H1 (cell line): ENCODE data around the gene VSIG2. TPM values are rescaled to one million over a fixed set of nuclear protein-coding genes. Genes with fewer than 3 reads are reported as not detected.

ENCODE experiments used
- CTCF ChIA-PET: fragments of 300-600 bp; sonication (Branson Sonifier 250); formaldehyde crosslinking; loops from one replicate; lab custom pipeline; 2021; ENCODE audit not compliant: partially characterized antibody; lab: Charles Lee
- POLR2A ChIA-PET: fragments of 300-600 bp; sonication (Branson Sonifier 250); formaldehyde crosslinking; loops from one replicate; lab custom pipeline; 2021; ENCODE audit warnings: inconsistent platforms; ENCODE audit not compliant: partially characterized antibody; lab: Charles Lee
- DNase-seq, 2 experiments: peaks; one replicate each; pipeline versions ENCODE4 v3.0.0 to v3.0.0-alpha.2; 2010 to 2022; ENCODE audit warnings: low spot score in 2 of 2, low read depth in 1 of 2, mixed read lengths in 1 of 2
- FAIRE-seq: peaks from 2 replicates; lab custom pipeline; 2011; peaks lifted over from hg19 to GRCh38; lab: Jason Lieb, UNC
- H2AFZ ChIP-seq: 2 replicates; pipeline ENCODE4 v1.8.1; 2012; ENCODE audit warnings: low read length, inconsistent platforms
- H2AK5ac ChIP-seq: 2 replicates; pipeline ENCODE4 v1.6.1; 2013; ENCODE audit warnings: low read depth, low read length
- H2BK120ac ChIP-seq: replicated peaks from 2 replicates; pipeline ENCODE3; 2013; ENCODE audit warnings: low read depth, low read length, inconsistent platforms
- H2BK12ac ChIP-seq: 2 replicates; pipeline ENCODE4 v1.6.1; 2013; ENCODE audit warnings: low read depth, low read length
- H2BK15ac ChIP-seq: 2 replicates; pipeline ENCODE4 v1.6.1; 2013; ENCODE audit warnings: low read length
- H2BK20ac ChIP-seq: 2 replicates; pipeline ENCODE4 v1.6.1; 2013; ENCODE audit warnings: low read length
- H2BK5ac ChIP-seq: 2 replicates; pipeline ENCODE4 v1.6.1; 2013; ENCODE audit warnings: low read depth, low read length
- H3K14ac ChIP-seq: 2 replicates; pipeline ENCODE4 v1.6.1; 2013; ENCODE audit warnings: inconsistent platforms; ENCODE audit not compliant: insufficient read length
- H3K18ac ChIP-seq: 2 replicates; pipeline ENCODE4 v1.6.1; 2013; ENCODE audit warnings: low read length; ENCODE audit errors: extremely low read depth
- H3K23ac ChIP-seq: 2 replicates; pipeline ENCODE4 v1.6.1; 2013; ENCODE audit warnings: inconsistent platforms; ENCODE audit not compliant: insufficient read length
- H3K23me2 ChIP-seq: 2 replicates; pipeline ENCODE4 v1.6.1; 2013; ENCODE audit warnings: low read depth, low read length
- H3K27ac ChIP-seq: 2 replicates; pipeline ENCODE4 v1.6.1; 2011; ENCODE audit warnings: low read depth, low read length, inconsistent platforms
- H3K27me3 ChIP-seq, 4 experiments: replicated peaks in 1 of 4; 1 replicate in 1 of 4; 2 replicates in 3 of 4; pipeline versions ENCODE4 v1.6.1 to v1.8.1; 2011 to 2013; ENCODE audit warnings: low read length in 3 of 4, mild to moderate bottlenecking in 3 of 4, inconsistent platforms in 2 of 4, mixed read lengths in 2 of 4, moderate library complexity in 1 of 4; ENCODE audit not compliant: control insufficient read depth in 3 of 4, insufficient read depth in 3 of 4; ENCODE audit errors: extremely low read depth in 1 of 4
- H3K36me3 ChIP-seq, 4 experiments: 2 replicates each; pipeline versions ENCODE4 v1.6.1 to v1.8.1; 2011 to 2013; ENCODE audit warnings: mild to moderate bottlenecking in 4 of 4, low read length in 3 of 4, moderate library complexity in 2 of 4, control low read depth in 1 of 4, inconsistent platforms in 1 of 4; ENCODE audit not compliant: insufficient read depth in 4 of 4, control insufficient read depth in 2 of 4
- H3K4ac ChIP-seq: replicated peaks from 2 replicates; pipeline ENCODE3; 2013; ENCODE audit warnings: low read length, low read depth, mixed read lengths, inconsistent platforms; ENCODE audit not compliant: insufficient read length
- H3K4me1 ChIP-seq, 4 experiments: replicated peaks in 1 of 4; 1 replicate in 1 of 4; 2 replicates in 3 of 4; pipeline versions ENCODE4 v1.6.1 to v1.8.1; 2011 to 2013; ENCODE audit warnings: low read length in 3 of 4, inconsistent platforms in 2 of 4, mixed read lengths in 1 of 4; ENCODE audit not compliant: insufficient read depth in 4 of 4, control insufficient read depth in 3 of 4
- H3K4me2 ChIP-seq, 2 experiments: 2 replicates each; pipeline versions ENCODE4 v1.6.1 to v1.8.1; 2011 to 2013; ENCODE audit warnings: low read depth in 2 of 2, low read length in 2 of 2, control low read depth in 1 of 2, inconsistent platforms in 1 of 2, mild to moderate bottlenecking in 1 of 2; ENCODE audit not compliant: insufficient read depth in 1 of 2
- H3K4me3 ChIP-seq, 4 experiments: fragments of 200-600, 300-600 bp in 1 of 4; sonication (generic), shearing (Covaris generic), sonication (Bioruptor Twin) in 1 of 4; 2 replicates each; pipeline versions ENCODE4 v1.5.1 to v1.8.1; 2011 to 2016; ENCODE audit warnings: low read length in 4 of 4, low read depth in 3 of 4, control low read depth in 2 of 4, inconsistent platforms in 2 of 4, mild to moderate bottlenecking in 2 of 4, mixed read lengths in 1 of 4, moderate library complexity in 1 of 4; ENCODE audit not compliant: insufficient read depth in 2 of 4; ENCODE audit errors: extremely low read depth in 1 of 4
- H3K56ac ChIP-seq: replicated peaks from 2 replicates; pipeline ENCODE3; 2013; ENCODE audit warnings: low read depth, mild to moderate bottlenecking, mixed read lengths, low read length, inconsistent platforms; ENCODE audit not compliant: insufficient read length
- H3K79me1 ChIP-seq: 2 replicates; pipeline ENCODE4 v1.6.1; 2013; ENCODE audit warnings: low read depth, low read length, control low read depth
- H3K79me2 ChIP-seq, 2 experiments: 2 replicates each; pipeline versions ENCODE4 v1.6.1 to v1.8.1; 2012 to 2013; ENCODE audit warnings: low read length in 2 of 2, mild to moderate bottlenecking in 2 of 2, inconsistent platforms in 1 of 2; ENCODE audit not compliant: insufficient read depth in 2 of 2, control insufficient read depth in 1 of 2
- H3K9ac ChIP-seq, 4 experiments: replicated peaks in 1 of 4; 1 replicate in 1 of 4; 2 replicates in 3 of 4; pipeline versions ENCODE4 v1.6.1 to v1.8.1; 2011 to 2013; ENCODE audit warnings: low read depth in 3 of 4, low read length in 3 of 4, control low read depth in 2 of 4, mild to moderate bottlenecking in 2 of 4, moderate library complexity in 2 of 4, inconsistent platforms in 1 of 4; ENCODE audit errors: extremely low read depth in 1 of 4
- H3K9me3 ChIP-seq, 2 experiments: 2 replicates each; pipeline versions ENCODE4 v1.6.1 to v1.8.1; 2012 to 2013; ENCODE audit warnings: mild to moderate bottlenecking in 2 of 2, moderate library complexity in 2 of 2, control low read depth in 1 of 2, inconsistent platforms in 1 of 2, low read depth in 1 of 2, low read length in 1 of 2, mixed read lengths in 1 of 2; ENCODE audit not compliant: insufficient read depth in 2 of 2
- H4K20me1 ChIP-seq, 2 experiments: replicated peaks in 1 of 2; 2 replicates each; pipeline versions ENCODE3 to v1.8.1; 2011 to 2013; ENCODE audit warnings: inconsistent platforms in 2 of 2, low read length in 2 of 2, mild to moderate bottlenecking in 1 of 2; ENCODE audit not compliant: insufficient read depth in 2 of 2, control insufficient read depth in 1 of 2
- H4K5ac ChIP-seq: 2 replicates; pipeline ENCODE4 v1.6.1; 2013; ENCODE audit warnings: low read length, low read depth, mixed read lengths, inconsistent platforms; ENCODE audit not compliant: insufficient read length
- H4K8ac ChIP-seq: 2 replicates; pipeline ENCODE4 v1.8.0; 2013; ENCODE audit warnings: mild to moderate bottlenecking, moderate library complexity, low read length, inconsistent platforms; ENCODE audit not compliant: insufficient read depth; ENCODE audit errors: extremely low read depth
- H4K91ac ChIP-seq: replicated peaks from 2 replicates; pipeline ENCODE3; 2013; ENCODE audit warnings: low read length, mixed read lengths, inconsistent platforms; ENCODE audit not compliant: insufficient read length
- ASH2L ChIP-seq: fragments of 200-600, 300-600 bp; sonication (generic); IDR thresholded peaks from one replicate; pipeline ENCODE4 v1.7.1; 2017; ENCODE audit warnings: low read length
- CBX8 ChIP-seq: fragments of 300-800, 300-1000 bp; sonication (generic); IDR thresholded peaks from 2 replicates; pipeline ENCODE4 v1.7.1; 2016; ENCODE audit warnings: low read depth, low read length, borderline replicate concordance
- EP300 ChIP-seq, 2 experiments: IDR thresholded peaks; 1 replicate in 1 of 2; 2 replicates in 1 of 2; pipeline ENCODE4 v1.6.1; 2011 to 2012; ENCODE audit warnings: low read depth in 2 of 2, low read length in 2 of 2, mild to moderate bottlenecking in 2 of 2, borderline replicate concordance in 1 of 2, inconsistent platforms in 1 of 2, moderate library complexity in 1 of 2
- EZH2 ChIP-seq: fragments of 200-600 bp; sonication (generic); IDR thresholded peaks from 2 replicates; pipeline ENCODE4 v1.7.1; 2012; ENCODE audit warnings: low read depth, mild to moderate bottlenecking, moderate library complexity, low read length, inconsistent platforms; ENCODE audit not compliant: severe bottlenecking
- JUN ChIP-seq: IDR thresholded peaks from 2 replicates; pipeline ENCODE4 v1.6.1; 2011; ENCODE audit warnings: low read depth, mild to moderate bottlenecking, improper control_type of control experiment, low read length
- KDM4A ChIP-seq: IDR thresholded peaks from one replicate; pipeline ENCODE4 v1.7.1; 2012; ENCODE audit warnings: low read depth, mild to moderate bottlenecking, moderate library complexity, low read length, inconsistent platforms; ENCODE audit not compliant: severe bottlenecking
- RAD21 ChIP-seq, 2 experiments: IDR thresholded peaks in 1 of 2; conservative IDR thresholded peaks in 1 of 2; 2 replicates each; pipeline ENCODE4 v1.6.1; 2011; ENCODE audit warnings: low read depth in 2 of 2, low read length in 2 of 2, improper control_type of control experiment in 1 of 2, inconsistent platforms in 1 of 2, mild to moderate bottlenecking in 1 of 2, moderate library complexity in 1 of 2
- RNF2 ChIP-seq: fragments of 200-900, 300-1000 bp; sonication (generic); IDR thresholded peaks from 2 replicates; pipeline ENCODE4 v1.7.1; 2016; ENCODE audit warnings: borderline replicate concordance, low read depth, mild to moderate bottlenecking, antibody characterized with exemption, low read length; ENCODE audit not compliant: poor library complexity, severe bottlenecking; ENCODE audit errors: missing control alignments
- SP1 ChIP-seq: IDR thresholded peaks from 2 replicates; pipeline ENCODE4 v1.6.1; 2011; ENCODE audit warnings: low read depth, low read length
- SUZ12 ChIP-seq: fragments of 200-600 bp; sonication (generic); IDR thresholded peaks from 2 replicates; pipeline ENCODE4 v1.6.1; 2012; ENCODE audit warnings: mild to moderate bottlenecking, inconsistent platforms, low read length, moderate library complexity, mixed read lengths
- WGBS, 2 experiments: shearing (Covaris generic) in 1 of 2; methylation state at CpG; one replicate each; pipeline versions ENCODE4 v1.1.6 to v1.1.7; 2013 to 2015; ENCODE audit warnings: low lambda C conversion rate in 2 of 2, mixed read lengths in 2 of 2, inconsistent platforms in 1 of 2, low coverage in 1 of 2, missing lambda C conversion rate in 1 of 2; ENCODE audit not compliant: insufficient replicate concordance in 2 of 2, insufficient coverage in 1 of 2, insufficient read length in 1 of 2; ENCODE audit errors: extremely low coverage in 1 of 2, missing lambda C conversion rate in 1 of 2; 5-methylcytosine and 5-hydroxymethylcytosine counted together
- polyA plus RNA-seq, 7 experiments: library from polyadenylated mRNA; depleted of rRNA in 3 of 7; stranded (reverse) in 5 of 7; unstranded in 2 of 7; fragments of >200 nt in 5 of 7; fragments of 200-250 nt in 2 of 7; gene quantifications; 1 replicate in 5 of 7; 2 replicates in 1 of 7; 4 replicates in 1 of 7; pipeline versions ENCODE4 v1.2.1 to v1.2.3, GENCODE V29; 2011 to 2013; ENCODE audit warnings: missing spikeins in 2 of 7, mixed read lengths in 2 of 7
- total RNA-seq: library from RNA; stranded (reverse); fragmentation: NEBNext Ultra II Directional; extraction: Animal tissue kit (Norgen Biotek cat#: 25700); gene quantifications from 2 replicates; pipeline ENCODE4 v1.2.1, GENCODE V29; 2021

VSIG2 gene
- total and polyA plus RNA-seq, 2 of the 8 experiments (the other 6 are each of a cell fraction or from before 2014, with no cell fraction given): 0.18 TPM; not detected in 1

GRCh38 chr11:124748481-124749343, 3.3 kb downstream of the VSIG2 start:
- ChIA-PET POLR2A (interaction anchor here (0.9 to 3.0 kb wide), 4 partner anchors 10 to 75 kb away, joined by 4 to 9 read pairs (median 6); partner anchors contain the start of genes SIAE and SPA17), CTCF (interaction anchor here (0.7 to 28.0 kb wide), 10 partner anchors 8 to 118 kb away, joined by 3 to 382 read pairs (median 5); partner anchors contain the start of genes ESAM, NRGN and VSIG2)
- Histone ChIP-seq H3K14ac (no peak overlapping the region), H2BK15ac (peak overlapping the region; percentile 66), H4K20me1 (peaks cover 6 to 25% of the 10 kb centered on the region in 2 experiments), H3K4ac (no peak overlapping the region), H2BK120ac (no peak overlapping the region), H4K5ac (no peak overlapping the region), H2BK20ac (no peak overlapping the region), H2BK12ac (no peak overlapping the region; the same call in 1 of the 2 replicates), H2BK5ac (no peak overlapping the region), H3K36me3 (no peaks in the 10 kb centered on the region), H4K8ac (no peak overlapping the region), H2AK5ac (no peak overlapping the region), H3K4me3 (no peak overlapping the region), H3K9me3 (no peaks in the 10 kb centered on the region), H3K79me2 (no peaks in the 10 kb centered on the region), H3K9ac (no peak overlapping the region), H3K23ac (no peak overlapping the region), H3K23me2 (peaks cover 11% of the 10 kb centered on the region; the same call in 1 of the 2 replicates), H3K18ac (no peak overlapping the region), H3K27me3 (peaks cover 91 to 99% (median 97%) of the 10 kb centered on the region in 4 experiments), H3K4me2 (no peak overlapping the region), H3K79me1 (no peaks in the 10 kb centered on the region), H3K4me1 (peaks cover 0 to 31% (median 17%) of the 10 kb centered on the region in 4 experiments; a peak in 6 of 7 replicates), H3K27ac (no peak overlapping the region), H4K91ac (no peak overlapping the region), H3K56ac (no peak overlapping the region), H2AFZ (no peak overlapping the region)
- 48% methylated on average over 12 of the region's 12 CpGs; no CpG with 5 or more reads in 1 of the 2 experiments for WGBS, 2 experiments
- DNase-seq (no peak), FAIRE-seq (no peak)
- TF ChIP-seq EP300 (IDR thresholded peaks at IDR 0.05; ENCODE audit: borderline replicate concordance in 1 of 2, low read depth in 2 of 2, low read length in 2 of 2) (no peak), SUZ12 (peak; percentile 78), KDM4A (no peak), ASH2L (no peak), RNF2 (peak; percentile 84), RAD21 (IDR thresholded peaks at IDR 0.05 in 1 of 2, conservative IDR thresholded peaks at IDR 0.05 in 1 of 2; ENCODE audit: low read depth in 2 of 2, low read length in 2 of 2) (no peak), EZH2 (peak; percentile 59), JUN (no peak), CBX8 (peak; percentile 36; the same call in 1 of the 2 replicates), SP1 (no peak)
